ENCODE measurements around the gene ADCY2. TPM values are rescaled to one million over a fixed set of nuclear protein-coding genes. Genes with fewer than 3 reads are reported as not detected.

Gene ADCY2
- polyA plus RNA-seq, 1 donor, result 51.8 TPM

DNA sequence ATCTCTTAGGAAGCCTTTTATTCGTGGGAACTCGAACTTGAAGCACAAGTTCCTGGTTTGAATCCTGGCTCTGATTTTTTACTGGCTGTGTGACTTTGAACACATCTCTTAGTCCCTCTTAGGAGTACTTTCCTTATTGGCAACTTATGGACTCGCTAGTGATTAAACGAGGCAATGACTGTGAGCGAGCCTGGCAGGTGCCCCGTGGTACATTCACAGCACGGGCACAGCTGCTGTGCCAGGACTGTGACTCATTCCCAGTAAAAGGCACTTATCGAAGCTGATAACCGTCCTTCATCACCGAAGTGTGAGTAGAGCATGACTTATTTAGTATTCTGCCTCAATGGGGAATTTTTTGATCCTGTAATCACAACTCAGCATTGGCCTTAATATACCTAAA is 432.3 kb downstream of the ADCY2 start:
- DNase-seq (ENCODE audit: low read depth), result no peak

DNA sequence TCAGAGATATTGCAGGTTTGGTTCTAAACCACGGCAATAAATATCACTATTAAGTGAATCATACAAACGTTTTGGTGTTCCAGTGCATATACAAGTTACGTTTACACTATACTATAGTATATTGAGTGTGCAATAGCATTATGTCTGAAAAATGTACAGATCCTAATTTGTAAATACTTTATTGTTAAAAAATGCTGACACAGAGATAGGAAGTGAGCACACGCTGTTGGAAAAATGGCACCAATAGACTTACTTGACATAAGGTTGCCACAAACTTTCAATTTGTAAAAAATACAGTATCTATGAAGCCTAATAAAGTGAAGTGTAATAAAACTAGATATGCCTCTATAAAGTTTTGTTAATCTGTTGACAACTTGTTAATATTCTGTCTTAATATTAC is 439.0 kb downstream of the ADCY2 start:
- no peak for DNase-seq (ENCODE audit: low read depth)

DNA sequence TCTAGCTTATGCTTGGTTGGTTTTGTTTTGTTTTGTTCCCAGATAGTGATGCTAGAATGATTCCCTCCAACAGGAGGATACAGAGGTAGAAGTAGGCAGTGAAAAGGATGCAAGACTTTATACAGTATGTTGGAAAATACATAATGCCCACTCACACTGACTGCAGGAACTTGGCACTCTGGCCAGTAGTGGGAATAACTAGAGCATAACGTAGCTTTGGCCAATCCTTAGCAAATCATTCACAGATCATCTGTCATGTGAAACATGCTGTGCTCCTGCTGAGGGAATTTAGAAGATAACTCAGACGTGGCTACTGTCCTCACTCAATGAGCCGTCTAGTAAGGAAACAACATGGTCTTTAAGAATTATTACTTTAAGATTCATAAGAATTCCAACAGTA is 441.5 kb downstream of the ADCY2 start:
- no peak for DNase-seq (ENCODE audit: low read depth)

DNA sequence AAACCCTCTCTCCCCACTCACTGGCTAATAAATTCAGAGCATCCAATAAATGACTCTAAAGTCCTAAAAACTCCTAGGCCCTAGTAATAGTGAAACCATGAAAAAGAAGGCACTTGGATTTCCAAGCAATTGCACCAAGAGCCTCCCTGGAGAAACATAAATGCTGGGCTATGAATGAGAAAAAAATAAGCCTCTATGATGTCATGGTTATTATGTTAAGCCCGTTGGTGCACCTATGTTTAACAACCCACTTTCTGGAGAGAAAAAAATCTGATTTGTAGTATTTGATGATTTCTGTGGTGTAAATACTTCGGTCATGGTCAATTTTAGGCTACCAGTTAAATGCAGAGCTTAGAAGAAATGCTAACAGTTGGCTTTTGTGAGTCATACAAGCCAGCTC is 446.6 kb downstream of the ADCY2 start:
- no peak for DNase-seq (ENCODE audit: low read depth)

DNA sequence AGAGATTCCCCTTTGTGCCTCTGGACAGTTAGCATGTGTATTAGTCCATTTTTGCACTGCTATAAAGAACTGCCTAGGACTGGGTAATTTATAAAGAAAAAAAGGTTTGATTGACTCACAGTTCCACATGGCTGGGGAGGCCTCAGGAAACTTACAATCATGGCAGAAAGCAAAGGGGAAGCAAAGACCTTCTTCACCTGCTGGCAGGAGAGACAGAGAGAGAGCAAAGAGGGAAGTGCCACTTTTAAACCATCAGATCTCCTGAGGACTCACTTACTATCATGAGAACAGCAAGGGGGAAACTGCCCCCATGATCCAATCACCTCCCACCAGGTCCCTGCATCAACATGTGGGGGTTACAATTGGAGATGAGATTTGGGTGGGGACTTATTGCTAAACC is 449.0 kb downstream of the ADCY2 start:
- DNase-seq (ENCODE audit: low read depth), result no peak

DNA sequence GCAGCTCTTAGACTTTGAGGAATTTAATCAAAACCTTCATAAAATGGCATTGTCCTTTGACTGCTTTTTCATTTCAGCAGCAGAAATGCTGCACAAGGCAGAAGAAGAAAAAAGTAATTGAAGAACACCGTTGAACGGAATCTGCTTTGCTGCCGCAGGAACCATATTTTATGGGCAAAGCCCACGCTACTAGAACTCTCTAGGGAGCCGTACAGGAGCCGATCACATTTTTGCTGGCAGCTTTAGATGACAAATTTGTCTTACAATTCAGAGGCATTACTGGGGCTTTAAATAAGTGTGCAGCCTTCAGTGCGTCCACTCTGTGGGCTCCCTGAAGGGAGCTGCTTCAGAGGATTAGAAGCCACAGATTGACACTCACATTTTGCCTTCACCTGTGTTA is 449.6 kb downstream of the ADCY2 start:
- DNase-seq (ENCODE audit: low read depth), result no peak

DNA sequence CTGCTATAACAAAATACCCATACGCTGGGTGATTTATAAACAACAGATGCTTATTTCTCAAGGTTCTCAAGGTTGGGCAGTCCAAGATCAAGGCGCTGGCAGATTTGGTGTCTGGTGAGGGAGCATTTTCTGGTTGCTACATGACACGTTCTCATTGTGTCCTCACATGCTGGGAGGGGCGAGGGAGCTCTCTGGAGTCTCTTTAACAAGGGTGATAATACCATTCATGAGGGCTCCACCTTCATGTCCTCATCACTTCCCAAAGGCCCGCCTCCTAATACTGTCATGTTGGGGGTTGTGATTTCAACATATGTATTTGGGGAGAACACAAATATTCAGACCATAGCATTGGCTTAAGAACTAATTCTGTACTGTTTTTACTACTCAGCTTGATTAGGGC is 450.4 kb downstream of the ADCY2 start:
- DNase-seq (ENCODE audit: low read depth), result no peak

DNA sequence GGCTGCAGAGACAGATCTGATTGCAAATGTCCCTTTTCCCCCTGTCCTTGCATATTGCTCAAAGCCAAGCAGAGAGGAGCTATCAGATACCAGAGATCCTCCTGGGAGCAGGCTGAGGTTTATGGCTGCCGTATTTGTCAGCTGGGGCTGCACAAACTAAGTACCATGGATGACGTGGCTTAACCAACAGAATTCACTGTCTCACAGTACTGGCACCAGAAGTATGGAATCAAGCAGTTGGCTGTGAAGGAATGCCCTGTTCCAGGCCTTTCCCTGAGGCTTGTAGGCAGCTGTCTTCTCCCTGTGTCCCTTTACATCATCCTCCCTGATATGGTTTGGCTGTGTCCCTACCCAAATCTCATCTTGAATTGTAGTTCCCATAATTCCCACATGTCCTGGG is 452.4 kb downstream of the ADCY2 start:
- DNase-seq (ENCODE audit: low read depth), result no peak

DNA sequence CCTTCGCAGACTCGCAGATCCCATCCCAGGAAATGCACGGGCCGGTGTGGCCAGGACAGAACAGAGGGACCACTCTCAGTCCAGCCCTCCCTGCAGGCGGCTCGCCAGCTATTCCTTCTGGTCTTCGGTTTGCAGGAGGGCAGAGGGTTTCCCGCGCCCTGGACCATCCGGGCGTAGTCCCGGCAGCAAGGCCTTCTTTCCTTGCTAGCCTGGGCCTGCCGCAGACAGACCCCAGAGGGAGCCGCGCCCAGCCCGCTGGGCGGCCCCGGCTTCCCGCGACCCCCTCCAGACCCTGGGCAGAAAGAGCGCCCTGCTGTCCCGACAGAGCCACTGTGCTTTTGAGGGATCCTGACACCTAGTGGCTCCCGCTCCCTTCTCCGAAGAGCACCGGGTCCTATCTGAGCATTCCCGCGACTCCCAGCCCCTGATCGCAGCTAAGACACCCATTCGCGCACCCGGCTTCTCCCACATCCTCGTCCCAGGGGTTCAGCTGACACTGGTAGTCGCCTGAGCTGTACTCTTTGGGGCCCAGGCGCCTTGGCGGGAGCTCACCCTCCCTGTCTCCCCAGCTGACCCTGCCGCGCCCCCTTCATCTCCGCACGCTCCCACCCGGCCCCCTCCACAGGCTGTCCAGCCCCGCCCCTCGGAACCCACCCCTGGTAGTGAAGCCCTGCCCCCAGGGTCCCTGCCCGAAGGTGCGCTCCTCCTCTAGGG is 453.9 kb downstream of the ADCY2 start:
- DNase-seq (ENCODE audit: low read depth), result no peak

DNA sequence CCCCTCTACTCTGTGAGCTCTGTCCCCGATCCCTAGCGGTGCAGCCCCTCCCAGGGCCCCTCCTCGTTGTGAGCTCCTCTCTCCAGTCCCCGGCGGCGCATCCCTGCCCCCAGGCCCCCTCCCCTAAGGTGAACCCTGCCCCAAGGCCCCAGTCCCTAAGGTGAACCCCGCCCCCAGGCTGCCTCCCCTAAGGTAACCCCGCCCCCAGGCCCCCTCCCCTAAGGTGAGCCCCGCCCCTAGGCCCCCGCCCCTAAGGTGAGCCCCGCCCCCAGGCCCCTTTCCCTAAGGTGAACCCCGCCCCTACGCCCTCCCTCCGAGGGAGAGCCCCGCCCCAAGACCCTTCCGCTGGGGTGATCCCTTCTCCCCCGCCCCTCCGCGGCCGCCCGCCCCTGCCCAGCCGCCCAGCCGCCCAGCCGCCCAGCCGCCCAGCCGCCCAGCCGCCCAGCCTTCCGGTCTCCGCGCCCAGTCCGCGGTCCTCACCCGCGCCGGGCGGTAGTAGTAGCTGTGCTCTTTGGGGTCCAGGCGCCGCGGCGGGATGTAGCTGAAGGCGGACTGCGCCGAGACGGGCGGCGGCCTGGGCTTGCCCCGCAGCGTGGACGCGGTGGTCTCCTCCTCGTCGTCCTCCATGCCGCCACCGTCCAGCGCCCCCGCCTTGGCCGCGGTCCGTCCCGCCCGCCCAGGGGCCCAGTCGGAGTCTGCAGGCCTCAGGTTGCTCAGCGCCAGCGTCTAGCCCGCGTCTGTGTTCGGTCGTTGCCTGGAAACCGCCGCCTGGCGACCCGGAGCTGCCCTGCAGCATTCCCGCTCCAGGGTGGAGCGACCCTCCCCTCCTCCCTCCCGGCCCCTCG is 454.7 kb downstream of the ADCY2 start, which contains the start of gene CFAP90:
TSS of gene CFAP90 (minus strand) at position 739 of the 845 bp plus-strand sequence. CDS start at position 627, 112 bp downstream.
- DNase-seq (ENCODE audit: low read depth), result no peak

DNA sequence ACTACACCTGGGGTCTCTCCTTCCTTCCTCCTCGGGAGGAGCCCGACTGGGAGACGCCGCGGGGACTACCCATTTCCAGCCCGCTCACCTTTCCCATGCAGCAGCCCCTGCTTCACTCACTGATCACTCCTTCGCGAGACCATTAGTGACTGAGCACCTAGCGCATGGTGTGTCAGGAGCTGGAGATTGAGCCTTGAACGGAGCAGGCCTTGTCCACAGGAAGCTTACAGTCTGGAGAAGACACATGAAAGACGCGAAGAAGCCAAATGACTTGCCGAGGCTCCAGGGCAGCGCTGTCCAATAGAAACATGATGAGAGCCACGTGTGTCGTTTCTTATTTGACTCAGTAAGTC is 455.3 kb downstream of the ADCY2 start:
- no peak for DNase-seq (ENCODE audit: low read depth)

DNA sequence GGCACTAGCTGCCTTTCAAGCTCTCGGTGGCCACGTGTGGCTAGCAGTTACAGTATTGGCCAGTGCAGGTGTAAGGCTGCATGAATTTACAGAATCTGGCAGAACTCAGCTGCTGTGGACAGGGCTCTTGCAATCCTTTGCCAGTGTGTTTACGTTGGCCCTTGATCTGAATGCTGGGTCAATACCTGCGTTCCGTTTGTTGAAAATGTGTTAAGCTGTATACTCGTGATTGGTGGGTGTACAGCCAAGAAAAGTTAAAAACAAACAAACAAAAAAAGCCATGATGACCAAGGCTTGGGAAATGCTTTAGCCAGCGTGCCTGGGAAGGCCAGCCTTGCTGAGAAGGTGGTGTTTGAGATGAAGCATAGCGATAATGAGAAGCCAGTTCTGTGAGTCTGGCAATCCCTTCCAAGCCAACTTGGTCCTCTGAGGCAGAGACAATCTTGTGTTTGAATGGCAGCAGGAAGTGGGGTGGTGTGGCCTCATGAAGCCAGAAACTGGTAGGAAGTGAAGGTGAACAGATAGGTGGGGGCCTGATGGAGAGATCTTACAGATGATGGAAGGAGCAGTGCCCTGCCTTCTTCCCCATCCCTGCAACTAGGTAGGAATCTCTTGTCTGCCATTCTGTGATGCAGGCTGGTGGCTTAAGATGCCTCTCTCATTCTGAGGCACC is 455.8 kb downstream of the ADCY2 start:
- DNase-seq (ENCODE audit: low read depth), result no peak

DNA sequence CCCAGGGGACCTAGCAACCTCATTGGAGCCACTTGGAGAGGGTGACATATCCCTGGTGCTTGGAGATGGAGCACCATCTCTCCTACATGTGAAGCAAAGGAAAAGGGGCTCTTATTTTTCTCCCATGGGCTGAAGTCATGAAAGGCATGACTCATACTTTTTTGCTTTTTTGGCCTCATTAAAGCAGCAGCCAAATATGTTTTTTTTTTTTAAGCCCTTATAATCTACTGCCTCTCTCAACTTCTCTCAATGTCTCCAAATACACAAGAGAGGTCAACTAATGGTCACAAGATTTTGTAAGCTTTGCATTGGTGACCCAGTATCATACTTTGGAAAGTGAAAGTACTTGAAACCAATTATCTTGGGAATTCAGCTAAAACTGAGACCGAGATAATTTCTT is 456.6 kb downstream of the ADCY2 start:
- no peak for DNase-seq (ENCODE audit: low read depth)

DNA sequence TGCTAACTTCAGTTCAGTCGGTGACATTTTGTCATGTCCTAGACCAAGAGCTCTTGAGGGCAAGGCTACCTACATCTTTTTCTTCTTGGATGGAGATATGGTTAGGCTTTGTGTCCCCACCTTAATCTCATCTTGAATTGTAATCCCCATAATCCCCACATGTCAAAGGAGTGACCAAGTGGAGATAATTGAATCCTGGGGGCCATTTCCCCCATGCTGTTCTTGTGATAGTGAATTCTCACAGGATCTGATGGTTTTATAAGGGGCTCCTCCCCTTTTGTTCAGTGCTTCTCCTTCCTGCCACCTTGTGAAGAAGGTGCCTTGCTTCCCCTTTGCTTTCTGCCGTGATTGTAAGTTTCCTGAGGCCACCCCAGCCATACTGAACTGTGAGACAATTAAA is 457.1 kb downstream of the ADCY2 start:
- DNase-seq (ENCODE audit: low read depth), result no peak

DNA sequence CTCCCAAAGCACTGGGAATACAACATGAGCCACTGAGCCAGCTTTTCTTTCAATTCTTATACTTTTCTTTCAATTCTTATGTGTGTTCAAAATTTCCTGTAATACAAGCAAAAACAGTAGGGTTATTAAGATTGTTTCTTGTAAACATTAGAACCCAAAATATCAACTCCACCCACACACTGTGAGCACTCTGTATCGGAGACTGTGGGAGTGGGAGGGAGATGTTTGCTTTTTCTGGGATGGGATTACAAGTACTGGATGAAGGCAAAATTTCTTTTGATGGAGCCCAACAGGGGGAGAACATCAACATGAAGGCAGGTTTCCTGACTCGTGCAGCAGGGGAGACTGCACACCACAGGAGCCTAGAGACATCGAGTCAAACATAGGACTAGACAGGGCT is 459.7 kb downstream of the ADCY2 start:
- DNase-seq (ENCODE audit: low read depth), result no peak

DNA sequence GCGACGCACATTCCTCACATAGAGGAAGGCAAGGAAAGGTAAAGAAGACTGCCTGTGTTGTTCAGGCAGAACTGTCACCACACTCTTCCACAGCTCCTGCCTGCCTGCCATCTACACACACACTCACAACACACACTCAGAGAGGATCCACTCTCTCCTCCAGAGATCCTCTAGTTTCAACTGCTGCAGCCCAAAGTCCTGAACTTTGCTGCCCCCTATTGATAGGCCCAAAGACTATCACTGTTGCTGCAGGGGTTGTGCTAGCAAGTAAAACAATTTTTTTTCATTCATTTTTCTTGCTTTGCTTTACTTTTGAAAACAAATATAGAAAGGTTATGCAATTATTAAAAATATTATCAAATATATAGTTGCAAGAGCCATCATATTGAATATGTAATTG is 460.9 kb downstream of the ADCY2 start:
- no peak for DNase-seq (ENCODE audit: low read depth)

DNA sequence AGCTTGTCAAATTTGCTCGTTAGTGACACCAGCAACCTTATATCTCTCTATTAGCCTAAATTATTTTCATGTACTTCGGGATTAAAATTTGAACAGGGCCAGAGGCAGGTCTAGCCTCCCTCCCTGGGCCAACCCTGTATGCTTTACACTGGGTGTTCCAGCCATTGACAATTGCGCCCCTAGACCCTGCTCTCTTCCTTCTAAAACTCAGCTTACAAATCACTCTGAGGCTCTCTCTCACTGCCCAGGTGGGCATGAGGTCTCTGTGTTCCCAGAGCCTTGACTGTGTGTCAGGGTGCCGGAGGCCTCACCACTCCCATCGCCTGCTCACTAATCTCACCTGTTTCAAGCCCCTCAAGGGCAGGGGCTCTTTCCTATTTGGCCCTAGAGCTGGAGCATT is 461.4 kb downstream of the ADCY2 start:
- DNase-seq (ENCODE audit: low read depth), result no peak

DNA sequence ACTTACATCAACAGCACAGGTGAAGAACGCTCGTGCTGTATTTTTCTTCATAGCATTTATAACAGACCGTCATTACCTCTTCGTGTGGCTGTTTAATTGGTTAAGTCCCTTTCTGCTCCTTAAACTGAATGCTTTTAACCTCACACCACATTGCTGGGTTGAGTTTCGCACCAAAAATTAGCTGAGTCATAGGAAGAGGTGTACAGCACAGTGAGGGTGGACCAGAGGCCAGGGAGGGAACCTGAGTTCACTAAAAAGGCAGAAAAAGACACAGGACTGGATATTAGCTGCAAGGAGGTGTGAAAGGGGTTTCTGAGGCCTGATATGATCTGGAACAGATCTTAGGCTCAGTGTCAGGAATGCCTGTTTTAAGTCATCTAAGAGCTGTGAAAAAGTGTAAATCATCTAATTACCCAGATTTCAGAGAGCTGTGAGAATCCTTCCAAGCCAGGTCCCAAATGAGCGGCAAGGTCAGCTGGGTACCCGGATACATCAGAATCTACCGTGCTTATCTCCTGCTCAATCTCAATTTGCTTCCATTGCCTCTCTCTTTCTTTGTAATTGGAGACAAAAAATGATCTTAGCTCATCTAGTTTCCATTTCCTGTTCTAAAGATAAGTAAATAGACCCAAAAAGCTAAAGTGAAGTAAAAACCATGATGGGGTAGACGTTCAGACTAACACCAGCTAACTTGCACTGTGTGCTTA is 462.1 kb downstream of the ADCY2 start:
- DNase-seq (ENCODE audit: low read depth), result no peak

DNA sequence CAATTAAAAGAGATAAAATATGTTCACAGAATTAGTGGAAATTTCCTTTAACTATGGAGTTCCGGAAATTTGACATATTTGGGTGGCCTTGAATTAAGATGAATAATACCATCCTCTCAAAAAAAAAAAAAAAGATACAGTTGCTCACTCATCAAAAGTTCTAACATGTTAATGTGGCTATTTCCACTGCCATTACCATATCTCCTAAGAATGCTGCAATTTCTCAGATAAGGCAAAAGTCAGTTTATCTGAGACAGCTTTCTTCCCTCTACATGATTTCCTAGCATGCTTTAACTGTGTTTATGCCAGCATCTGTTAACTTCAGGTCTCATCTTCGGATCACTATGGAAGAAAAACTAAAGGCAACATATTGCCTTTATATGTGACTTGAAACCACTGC is 470.3 kb downstream of the ADCY2 start:
- no peak for DNase-seq (ENCODE audit: low read depth)

DNA sequence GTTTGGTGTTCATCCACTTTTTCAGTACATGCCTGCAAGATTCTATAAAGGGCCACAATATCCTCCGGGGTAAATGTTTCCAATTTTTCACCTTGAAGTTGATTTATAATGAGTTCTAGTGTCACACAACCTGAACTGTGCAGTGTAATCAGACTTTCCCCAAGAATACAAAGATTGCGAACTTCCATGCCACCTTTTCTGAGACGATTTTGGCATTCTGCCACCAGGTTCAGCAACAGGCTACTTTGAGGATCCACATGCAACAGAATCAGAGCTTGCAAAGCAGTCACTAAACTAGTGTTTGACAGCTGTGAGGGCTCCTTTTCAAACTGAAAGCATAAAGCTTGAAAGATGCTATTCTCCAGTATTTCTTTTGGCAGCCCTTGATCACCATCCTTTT is 471.3 kb downstream of the ADCY2 start:
- no peak for DNase-seq (ENCODE audit: low read depth)

DNA sequence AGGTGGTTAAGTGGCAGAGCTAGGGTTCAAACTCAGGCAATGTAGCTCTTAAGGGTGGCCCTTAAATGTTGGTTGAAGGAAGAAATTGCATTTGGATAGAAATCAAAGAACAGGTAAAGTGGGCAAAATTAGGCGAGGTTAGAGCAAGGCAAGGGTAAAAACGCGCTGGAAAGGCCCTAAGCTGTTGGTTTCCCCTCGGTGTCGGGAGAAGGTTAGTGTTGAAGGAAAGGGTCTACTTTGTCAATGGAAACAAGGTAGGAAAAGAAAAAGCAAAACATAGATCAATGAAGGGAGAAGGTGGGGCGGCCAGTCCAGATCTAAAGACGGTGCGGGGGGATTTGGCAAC is 472.5 kb downstream of the ADCY2 start:
- no peak for DNase-seq (ENCODE audit: low read depth)

DNA sequence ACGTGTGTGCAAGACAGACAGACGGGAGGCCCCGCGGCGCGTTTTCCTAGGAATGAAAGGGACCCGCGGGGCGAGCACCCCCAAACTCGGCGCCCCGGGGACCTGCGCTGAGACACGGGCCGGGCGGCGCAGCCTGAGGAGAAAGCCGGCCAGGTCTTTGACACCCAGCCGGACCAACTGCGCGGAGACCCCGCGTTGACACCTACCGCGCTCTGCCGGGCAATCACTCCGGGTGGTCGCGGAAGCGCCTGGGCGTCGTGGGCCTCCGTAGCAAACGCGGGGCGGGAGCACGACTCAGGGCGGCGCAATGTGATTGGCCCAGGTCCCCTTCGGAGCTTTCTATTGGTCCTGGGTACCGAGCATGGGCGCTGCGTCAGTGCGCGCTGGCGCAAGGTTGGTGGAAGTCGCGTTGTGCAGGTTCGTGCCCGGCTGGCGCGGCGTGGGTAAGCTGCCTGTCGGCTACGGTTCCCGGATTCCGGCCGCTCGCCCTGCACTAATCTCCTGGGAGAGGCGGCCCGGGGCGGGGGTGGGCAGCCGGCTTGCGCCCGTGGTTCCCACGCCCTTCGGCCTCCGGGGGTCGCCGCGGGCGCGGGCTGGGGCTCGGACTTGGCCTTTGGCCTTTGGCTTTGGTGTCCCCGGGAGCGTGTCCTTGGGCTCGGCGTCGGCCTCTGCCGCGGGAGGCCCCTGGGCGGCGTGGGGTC is 473.0 kb downstream of the ADCY2 start, which contains the start of the genes FASTKD3 and MTRR:
TSS of gene FASTKD3 (minus strand) at position 259 of the 701 bp plus-strand sequence. CDS start 948 bp downstream, outside the sequence.
TSS of gene MTRR (plus strand) at position 376 of the 701 bp plus-strand sequence. CDS start 1,647 bp downstream, outside the sequence.
- peak; percentile 80 for DNase-seq (ENCODE audit: low read depth)

All from forelimb muscle (tissue), 1 donor.